Endothelial cell of umbilical vein (primary cell): Measurements from ENCODE around the gene LRRC47. TPM values are rescaled to one million over a fixed set of nuclear protein-coding genes. Genes with fewer than 3 reads are reported as not detected.

ENCODE experiments used
- BruUV-seq: library from RNA; stranded (reverse); fragments of 400-500 nt; replicated peaks from 2 replicates; lab custom pipeline; 2021; lab: Mats Ljungman, UMichigan
- CTCF ChIA-PET: fragments of 300-600, 350-600 bp; sonication (Branson Sonifier 250); formaldehyde crosslinking; loops from one replicate; lab custom pipeline; 2021; ENCODE audit warnings: antibody characterized with exemption, inconsistent platforms; lab: Charles Lee
- POLR2A ChIA-PET: fragments of 300-600, 350-600 bp; sonication (Branson Sonifier 250); formaldehyde crosslinking; loops from one replicate; lab custom pipeline; 2021; ENCODE audit warnings: antibody characterized with exemption, inconsistent platforms; lab: Charles Lee
- DNase-seq: peaks from one replicate; pipeline ENCODE4 v3.0.0-alpha.2; 2011; ENCODE audit warnings: low read depth, low spot score
- FAIRE-seq: peaks from 2 replicates; lab custom pipeline; 2011; peaks lifted over from hg19 to GRCh38; lab: Jason Lieb, UNC
- H2AFZ ChIP-seq: 2 replicates; pipeline ENCODE4 v1.6.0; 2012; ENCODE audit warnings: low read depth, low read length, control low read depth, inconsistent platforms
- H3K27ac ChIP-seq: 2 replicates; pipeline ENCODE4 v1.5.1; 2011; ENCODE audit warnings: low read depth, mild to moderate bottlenecking, control low read depth, low read length, moderate library complexity; ENCODE audit not compliant: insufficient read depth
- H3K27me3 ChIP-seq, 2 experiments: 2 replicates each; pipeline versions ENCODE4 v1.6.0 to v1.6.1; 2011; ENCODE audit warnings: low read length in 2 of 2, mixed read lengths in 1 of 2; ENCODE audit not compliant: control insufficient read depth in 2 of 2, insufficient read depth in 2 of 2
- H3K36me3 ChIP-seq, 2 experiments: 2 replicates in 1 of 2; 3 replicates in 1 of 2; pipeline ENCODE4 v1.5.1; 2011; ENCODE audit warnings: low read length in 2 of 2, mild to moderate bottlenecking in 1 of 2, moderate library complexity in 1 of 2; ENCODE audit not compliant: control insufficient read depth in 2 of 2, insufficient read depth in 2 of 2; ENCODE audit errors: extremely low read depth in 1 of 2
- H3K4me1 ChIP-seq: 3 replicates; pipeline ENCODE4 v1.5.1; 2011; ENCODE audit warnings: mild to moderate bottlenecking, low read length; ENCODE audit not compliant: control insufficient read depth, insufficient read depth; ENCODE audit errors: extremely low read depth
- H3K4me2 ChIP-seq: 2 replicates; pipeline ENCODE4 v1.6.1; 2011; ENCODE audit warnings: low read length, control low read depth, mixed read lengths; ENCODE audit not compliant: insufficient read depth
- H3K4me3 ChIP-seq, 3 experiments: fragments of 200-600 bp in 1 of 3; sonication (generic), shearing (Covaris generic) in 1 of 3; replicated peaks in 1 of 3; 2 replicates each; pipeline ENCODE4 v1.5.1; 2011 to 2016; ENCODE audit warnings: control low read depth in 3 of 3, low read length in 3 of 3, mild to moderate bottlenecking in 2 of 3, inconsistent platforms in 1 of 3, low read depth in 1 of 3, moderate library complexity in 1 of 3; ENCODE audit not compliant: insufficient read depth in 1 of 3
- H3K79me2 ChIP-seq: 2 replicates; pipeline ENCODE4 v1.6.0; 2012; ENCODE audit warnings: low read length, inconsistent platforms; ENCODE audit not compliant: control insufficient read depth, insufficient read depth
- H3K9ac ChIP-seq: replicated peaks from 2 replicates; pipeline ENCODE3; 2011; ENCODE audit warnings: low read length, control low read depth; ENCODE audit not compliant: insufficient read depth; ENCODE audit errors: extremely low read depth
- H3K9me1 ChIP-seq: replicated peaks from 3 replicates; pipeline ENCODE4 v1.6.0; 2011; ENCODE audit warnings: mild to moderate bottlenecking, low read length; ENCODE audit not compliant: control insufficient read depth, insufficient read depth; ENCODE audit errors: extremely low read depth
- H3K9me3 ChIP-seq: replicated peaks from 2 replicates; pipeline ENCODE4 v1.5.1; 2012; ENCODE audit warnings: low read length, inconsistent platforms; ENCODE audit not compliant: control insufficient read depth, insufficient read depth
- H4K20me1 ChIP-seq: replicated peaks from 2 replicates; pipeline ENCODE3; 2011; ENCODE audit warnings: mild to moderate bottlenecking, low read length; ENCODE audit not compliant: control insufficient read depth, insufficient read depth; ENCODE audit errors: extremely low read depth
- CTCF ChIP-seq, 2 donors: IDR thresholded peaks; 1 replicate in 1 of 2; 2 replicates in 1 of 2; pipeline ENCODE4 v1.5.1; 2011; ENCODE audit warnings: low read length in 2 of 2, mild to moderate bottlenecking in 2 of 2, moderate library complexity in 2 of 2, control low read depth in 1 of 2, inconsistent platforms in 1 of 2, low read depth in 1 of 2; ENCODE audit not compliant: insufficient read depth in 1 of 2; ENCODE audit errors: extremely low read depth in 1 of 2
- EZH2 ChIP-seq: IDR thresholded peaks from 2 replicates; pipeline ENCODE4 v1.6.1; 2012; ENCODE audit warnings: borderline replicate concordance, low read depth, mild to moderate bottlenecking, moderate library complexity, low read length, inconsistent platforms; ENCODE audit not compliant: severe bottlenecking
- FOS ChIP-seq: IDR thresholded peaks from 2 replicates; pipeline ENCODE4 v1.6.1; 2011; ENCODE audit warnings: mild to moderate bottlenecking, low read length, moderate library complexity, borderline replicate concordance; ENCODE audit not compliant: insufficient read depth
- GATA2 ChIP-seq: IDR thresholded peaks from 2 replicates; pipeline ENCODE4 v1.7.0; 2011; ENCODE audit warnings: low read depth, mild to moderate bottlenecking, moderate library complexity, mixed read lengths, low read length; ENCODE audit not compliant: insufficient read length, insufficient read depth
- JUN ChIP-seq: IDR thresholded peaks from 2 replicates; pipeline ENCODE4 v1.6.1; 2011; ENCODE audit warnings: borderline replicate concordance, low read depth; ENCODE audit not compliant: insufficient read length, insufficient read depth
- MAX ChIP-seq: IDR thresholded peaks from 2 replicates; pipeline ENCODE4 v1.6.1; 2011; ENCODE audit not compliant: insufficient read depth, insufficient read length
- MYC ChIP-seq: IDR thresholded peaks from one replicate; pipeline ENCODE4 v1.6.1; 2011; ENCODE audit warnings: mild to moderate bottlenecking, low read depth, low read length
- POLR2A ChIP-seq: IDR thresholded peaks from 2 replicates; pipeline ENCODE4 v1.6.1; 2012; ENCODE audit warnings: low read depth, mild to moderate bottlenecking, control low read depth, low read length
- POLR2AphosphoS5 ChIP-seq: IDR thresholded peaks from 2 replicates; pipeline ENCODE4 v1.6.1; 2012; ENCODE audit warnings: low read depth, mild to moderate bottlenecking, control low read depth, low read length, moderate library complexity; ENCODE audit not compliant: insufficient read depth
- dilution Hi-C: fragments of 300-500 bp; cut with MboI; formaldehyde crosslinking; loops from one replicate; pipeline ENCODE4 v1.15.0; 2019; ENCODE audit warnings: low sequenced_read_pairs; ENCODE audit not compliant: extremely low pct_ligation_motif_present
- intact Hi-C: fragments of 100-400 bp; cut with micrococcal nuclease; formaldehyde crosslinking; loops from one replicate; pipeline ENCODE4 v1.10.0; 2022
- polyA plus RNA-seq, 4 experiments: library from polyadenylated mRNA; depleted of rRNA in 3 of 4; stranded (reverse) in 3 of 4; unstranded in 1 of 4; fragments of >200 nt; gene quantifications; 2 replicates each; pipeline versions ENCODE4 v1.2.1 to v1.2.3, GENCODE V29; 2011 to 2012; ENCODE audit warnings: missing spikeins in 1 of 4
- total RNA-seq: library from RNA; stranded (reverse); gene quantifications from 2 replicates; pipeline ENCODE4 v1.2.3, GENCODE V29; 2021

Gene LRRC47
- total and polyA plus RNA-seq, 2 donors (not counting 3 experiments of a cell fraction or from before 2014, with no cell fraction given) = 23.7 to 42.5 TPM

GRCh38 chr1:3786468-3787348 is 9.6 kb downstream of the LRRC47 start:
- POLR2A ChIA-PET = interaction anchor here (0.6 kb wide), 1 partner anchor 17 kb away, joined by 3 read pairs; no protein-coding TSS in a partner anchor

More at GRCh38 chr1:3786468-3787348, 9.6 kb downstream of the LRRC47 start:
- H3K27me3 ChIP-seq = no peaks in the 10 kb centered on the region
- BruUV-seq = no TSS peak
- no peaks in the 10 kb centered on the region for H3K9me3 ChIP-seq
- no peak overlapping the region for H3K27ac ChIP-seq
- no peak overlapping the region for H3K4me3 ChIP-seq
- CTCF ChIA-PET = interaction anchor here (0.9 to 1.1 kb wide), 2 partner anchors 10 to 13 kb away, joined by 3 to 4 read pairs; partner anchors contain the start of gene LRRC47
- no peaks in the 10 kb centered on the region for H3K9me1 ChIP-seq
- intact Hi-C loops (no loop called here), dilution Hi-C loops (no loop called here)
- H3K4me2 ChIP-seq = no peak overlapping the region
- DNase-seq (no peak), FAIRE-seq (no peak)
- H3K9ac ChIP-seq = no peak overlapping the region
- peaks cover 14% of the 10 kb centered on the region for H3K79me2 ChIP-seq
- H3K36me3 ChIP-seq = peaks cover 0 to 33% of the 10 kb centered on the region in 2 experiments
- H4K20me1 ChIP-seq = no peaks in the 10 kb centered on the region
- no peaks in the 10 kb centered on the region for H3K4me1 ChIP-seq
- H2AFZ ChIP-seq = no peak overlapping the region
- TF ChIP-seq FOS (no peak), JUN (no peak), EZH2 (no peak), POLR2AphosphoS5 (no peak), POLR2A (no peak), MAX (no peak), MYC (no peak), GATA2 (no peak), CTCF (IDR thresholded peaks at IDR 0.05; ENCODE audit: extremely low read depth in 1 of 2, insufficient read depth in 1 of 2, low read depth in 1 of 2, low read length in 2 of 2) (no peak)
